Duodenal mucosa (tissue), 2 donors: ENCODE data around the gene HAO1.

Experiments
- H3K27ac ChIP-seq: one replicate; pipeline ENCODE4 v1.7.0; 2013; ENCODE audit warnings: low read depth, low read length
- H3K27me3 ChIP-seq, 2 donors: one replicate each; pipeline ENCODE4 v1.7.0; 2013; ENCODE audit warnings: low read length in 2 of 2, control low read depth in 1 of 2; ENCODE audit not compliant: insufficient read depth in 2 of 2, control insufficient read depth in 1 of 2
- H3K36me3 ChIP-seq, 2 donors: one replicate each; pipeline ENCODE4 v1.7.0; 2013; ENCODE audit warnings: low read length in 2 of 2, control low read depth in 1 of 2; ENCODE audit not compliant: insufficient read depth in 2 of 2, control insufficient read depth in 1 of 2
- H3K4me1 ChIP-seq, 2 donors: one replicate each; pipeline ENCODE4 v1.7.0; 2013; ENCODE audit warnings: low read length in 2 of 2, control low read depth in 1 of 2; ENCODE audit not compliant: insufficient read depth in 2 of 2, control insufficient read depth in 1 of 2
- H3K4me3 ChIP-seq, 2 donors: one replicate each; pipeline ENCODE4 v1.7.0; 2013; ENCODE audit warnings: low read length in 2 of 2, low read depth in 1 of 2
- H3K9ac ChIP-seq, 2 donors: one replicate each; pipeline ENCODE4 v1.7.0; 2013; ENCODE audit warnings: low read length in 2 of 2, low read depth in 1 of 2
- H3K9me3 ChIP-seq, 2 donors: one replicate each; pipeline ENCODE4 v1.7.0; 2013; ENCODE audit warnings: low read length in 2 of 2, control low read depth in 1 of 2; ENCODE audit not compliant: control insufficient read depth in 1 of 2

Gene HAO1

GRCh38 chr20:7933346-7933745 lies 6.9 kb downstream of the HAO1 start:
- Histone ChIP-seq H3K27ac (no peak overlapping the region), H3K9ac (no peak overlapping the region), H3K4me1 (peaks cover 0 to 6% of the 10 kb centered on the region in 2 donors), H3K9me3 (no peaks in the 10 kb centered on the region), H3K27me3 (no peaks in the 10 kb centered on the region), H3K4me3 (no peak overlapping the region), H3K36me3 (no peaks in the 10 kb centered on the region)

- H3K4me1 ChIP-seq, result no peaks in the 10 kb centered on the region
- no peak overlapping the region for H3K27ac ChIP-seq
- no peak overlapping the region for H3K4me3 ChIP-seq
- no peak overlapping the region for H3K9ac ChIP-seq
- no peaks in the 10 kb centered on the region for H3K27me3 ChIP-seq
- no peaks in the 10 kb centered on the region for H3K9me3 ChIP-seq
- H3K36me3 ChIP-seq, result no peaks in the 10 kb centered on the region
Observed at GRCh38 chr20:7930343-7930742, 9.9 kb downstream of the HAO1 start.

- no peak overlapping the region for H3K9ac ChIP-seq
- H3K27me3 ChIP-seq, result no peaks in the 10 kb centered on the region
- no peak overlapping the region for H3K4me3 ChIP-seq
- no peaks in the 10 kb centered on the region for H3K36me3 ChIP-seq
- H3K9me3 ChIP-seq, result no peaks in the 10 kb centered on the region
- H3K27ac ChIP-seq, result no peak overlapping the region
- no peaks in the 10 kb centered on the region for H3K4me1 ChIP-seq
Observed at GRCh38 chr20:7926767-7927166, 13.5 kb downstream of the HAO1 start.

- Histone ChIP-seq H3K36me3 (no peaks in the 10 kb centered on the region), H3K4me3 (no peak overlapping the region), H3K4me1 (no peaks in the 10 kb centered on the region), H3K9me3 (no peaks in the 10 kb centered on the region), H3K27me3 (no peaks in the 10 kb centered on the region), H3K27ac (no peak overlapping the region), H3K9ac (no peak overlapping the region)
Observed at GRCh38 chr20:7926323-7926722, 13.9 kb downstream of the HAO1 start.

GRCh38 chr20:7924692-7925091 lies 15.6 kb downstream of the HAO1 start:
- Histone ChIP-seq H3K9me3 (no peaks in the 10 kb centered on the region), H3K4me1 (no peaks in the 10 kb centered on the region), H3K9ac (no peak overlapping the region), H3K36me3 (no peaks in the 10 kb centered on the region), H3K27ac (no peak overlapping the region), H3K27me3 (no peaks in the 10 kb centered on the region), H3K4me3 (no peak overlapping the region)

- H3K27ac ChIP-seq, result no peak overlapping the region
- H3K9me3 ChIP-seq, result no peaks in the 10 kb centered on the region
- no peak overlapping the region for H3K4me3 ChIP-seq
- no peaks in the 10 kb centered on the region for H3K36me3 ChIP-seq
- H3K4me1 ChIP-seq, result no peaks in the 10 kb centered on the region
- no peaks in the 10 kb centered on the region for H3K27me3 ChIP-seq
- no peak overlapping the region for H3K9ac ChIP-seq
Observed at GRCh38 chr20:7916648-7917047, 23.6 kb downstream of the HAO1 start.

- no peaks in the 10 kb centered on the region for H3K4me1 ChIP-seq
- no peak overlapping the region for H3K27ac ChIP-seq
- H3K9me3 ChIP-seq, result no peaks in the 10 kb centered on the region
- H3K27me3 ChIP-seq, result no peaks in the 10 kb centered on the region
- no peak overlapping the region for H3K4me3 ChIP-seq
- H3K36me3 ChIP-seq, result no peaks in the 10 kb centered on the region
- H3K9ac ChIP-seq, result no peak overlapping the region
Observed at GRCh38 chr20:7912551-7912950, 27.7 kb downstream of the HAO1 start.

GRCh38 chr20:7911586-7912330 lies 28.5 kb downstream of the HAO1 start:
- Histone ChIP-seq H3K27ac (no peak overlapping the region), H3K4me3 (no peak overlapping the region), H3K36me3 (no peaks in the 10 kb centered on the region)

GRCh38 chr20:7908905-7909304 lies 31.4 kb downstream of the HAO1 start:
- H3K27me3 ChIP-seq, result no peaks in the 10 kb centered on the region
- no peak overlapping the region for H3K27ac ChIP-seq
- no peaks in the 10 kb centered on the region for H3K9me3 ChIP-seq
- H3K36me3 ChIP-seq, result no peaks in the 10 kb centered on the region
- no peak overlapping the region for H3K9ac ChIP-seq
- H3K4me3 ChIP-seq, result no peak overlapping the region
- no peaks in the 10 kb centered on the region for H3K4me1 ChIP-seq

More at GRCh38 chr20:7911586-7912330, 28.5 kb downstream of the HAO1 start:
- Histone ChIP-seq H3K9me3 (no peaks in the 10 kb centered on the region), H3K9ac (no peak overlapping the region), H3K27me3 (no peaks in the 10 kb centered on the region), H3K4me1 (no peaks in the 10 kb centered on the region)

- H3K4me1 ChIP-seq, result no peaks in the 10 kb centered on the region
- H3K36me3 ChIP-seq, result no peaks in the 10 kb centered on the region
- H3K4me3 ChIP-seq, result no peak overlapping the region
- H3K9ac ChIP-seq, result no peak overlapping the region
- no peak overlapping the region for H3K27ac ChIP-seq
- H3K9me3 ChIP-seq, result no peaks in the 10 kb centered on the region
- H3K27me3 ChIP-seq, result no peaks in the 10 kb centered on the region
Observed at GRCh38 chr20:7903429-7903828, 36.8 kb downstream of the HAO1 start.
